Gastroesophageal sphincter (tissue), 3 donors: ENCODE data around the gene GCK.

Experiments used
- EP300 ChIP-seq: sonication (generic); formaldehyde crosslinking; IDR thresholded peaks from one replicate; pipeline ENCODE4 v1.6.1; 2017; ENCODE audit warnings: antibody characterized with exemption, mild to moderate bottlenecking
- POLR2A ChIP-seq, 2 donors: fragments of 450-650 bp; IDR thresholded peaks; one replicate each; pipeline ENCODE4 v1.6.1; 2017; ENCODE audit warnings: antibody characterized with exemption in 2 of 2, mild to moderate bottlenecking in 2 of 2, moderate library complexity in 1 of 2
- TF ChIP-seq, protein P1 (sequence below), 4 experiments: fragments of 200-600 bp in 2 of 4; fragments of 450-650 bp in 2 of 4; sonication (generic) in 1 of 4; IDR thresholded peaks; one replicate each; pipeline ENCODE4 v1.5.1; 2017 to 2019; ENCODE audit warnings: antibody characterized with exemption in 4 of 4, mild to moderate bottlenecking in 2 of 4, moderate library complexity in 2 of 4

DNA sequence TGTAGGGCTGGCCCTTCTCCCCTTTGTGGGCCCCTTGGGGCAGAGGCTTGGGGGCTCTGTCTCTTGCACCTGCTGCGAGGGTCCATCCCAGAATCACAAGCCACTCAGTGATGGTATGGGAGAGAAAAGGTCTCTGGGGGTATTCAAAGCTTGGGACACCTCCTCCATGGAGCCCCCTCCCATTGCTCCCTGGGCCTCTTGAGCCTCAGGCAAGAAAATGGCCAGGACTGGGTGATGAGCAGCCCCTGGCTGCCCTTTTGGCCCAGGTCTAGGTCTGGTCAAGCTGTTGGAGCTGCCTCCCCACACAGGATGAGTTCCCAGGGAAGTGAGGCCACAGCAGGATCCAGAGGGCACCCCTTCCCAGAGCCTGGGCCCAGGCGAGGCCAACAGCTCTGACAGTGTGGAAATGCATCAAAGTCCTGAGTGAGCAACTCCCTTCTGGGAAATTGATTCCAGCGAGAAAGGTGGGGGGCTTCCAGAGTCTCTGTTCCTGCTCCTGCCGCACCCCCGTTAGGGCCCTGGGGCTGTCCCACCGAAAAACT is 44.7 kb downstream of the GCK start:
- no peak for TF ChIP-seq POLR2A (IDR thresholded peaks at IDR 0.05)
- TF ChIP-seq EP300, result no peak
- TF ChIP-seq, protein P1, sequence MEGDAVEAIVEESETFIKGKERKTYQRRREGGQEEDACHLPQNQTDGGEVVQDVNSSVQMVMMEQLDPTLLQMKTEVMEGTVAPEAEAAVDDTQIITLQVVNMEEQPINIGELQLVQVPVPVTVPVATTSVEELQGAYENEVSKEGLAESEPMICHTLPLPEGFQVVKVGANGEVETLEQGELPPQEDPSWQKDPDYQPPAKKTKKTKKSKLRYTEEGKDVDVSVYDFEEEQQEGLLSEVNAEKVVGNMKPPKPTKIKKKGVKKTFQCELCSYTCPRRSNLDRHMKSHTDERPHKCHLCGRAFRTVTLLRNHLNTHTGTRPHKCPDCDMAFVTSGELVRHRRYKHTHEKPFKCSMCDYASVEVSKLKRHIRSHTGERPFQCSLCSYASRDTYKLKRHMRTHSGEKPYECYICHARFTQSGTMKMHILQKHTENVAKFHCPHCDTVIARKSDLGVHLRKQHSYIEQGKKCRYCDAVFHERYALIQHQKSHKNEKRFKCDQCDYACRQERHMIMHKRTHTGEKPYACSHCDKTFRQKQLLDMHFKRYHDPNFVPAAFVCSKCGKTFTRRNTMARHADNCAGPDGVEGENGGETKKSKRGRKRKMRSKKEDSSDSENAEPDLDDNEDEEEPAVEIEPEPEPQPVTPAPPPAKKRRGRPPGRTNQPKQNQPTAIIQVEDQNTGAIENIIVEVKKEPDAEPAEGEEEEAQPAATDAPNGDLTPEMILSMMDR (IDR thresholded peaks at IDR 0.05), result no peak
